Stimulated activated naive B cell treated with anti-CD40 and anti-IgM and Interleukin-4, amounts not matched to agents 10 μg/mL and 1 μg/mL and 100 μg/mL, for 72 hours (primary cell): Measurements from ENCODE around the gene ZBTB25.

ENCODE experiments used
- ATAC-seq, 2 donors: fragments of 150-1000 bp; cut with Tn5 transposase; replicated peaks; 2 replicates each; pipeline ENCODE4 v1.10.0; 2021; ENCODE audit warnings: moderate library complexity in 1 of 2
- DNase-seq: peaks from one replicate; pipeline ENCODE4 v3.0.0; 2021
- H3K27ac Mint-ChIP-seq: one replicate; pipeline ENCODE4 v1.8.0; 2022; ENCODE audit warnings: mild to moderate bottlenecking, mixed read lengths
- H3K27me3 Mint-ChIP-seq, 2 donors: one replicate each; pipeline ENCODE4 v1.8.0; 2022; ENCODE audit warnings: mixed read lengths in 2 of 2
- H3K36me3 Mint-ChIP-seq, 2 donors: one replicate each; pipeline ENCODE4 v1.8.0; 2022; ENCODE audit warnings: mixed read lengths in 2 of 2, mild to moderate bottlenecking in 1 of 2
- H3K4me1 Mint-ChIP-seq, 2 donors: one replicate each; pipeline ENCODE4 v1.8.0; 2022; ENCODE audit warnings: mixed read lengths in 2 of 2, mild to moderate bottlenecking in 1 of 2
- H3K4me3 Mint-ChIP-seq, 2 donors: one replicate each; pipeline ENCODE4 v1.8.0; 2022; ENCODE audit warnings: mild to moderate bottlenecking in 2 of 2, mixed read lengths in 2 of 2, moderate library complexity in 1 of 2
- H3K9me3 Mint-ChIP-seq, 2 donors: one replicate each; pipeline ENCODE4 v1.8.0; 2022; ENCODE audit warnings: mixed read lengths in 2 of 2, mild to moderate bottlenecking in 1 of 2

Gene ZBTB25

GRCh38 chr14:64503434-64504309 lies at the start of gene ZBTB25:
Gene ZBTB25, minus strand, starts transcription at chr14:64503838. Its CDS starts 13,305 bp downstream, at chr14:64490533.
- Mint-ChIP-seq H3K27ac (peak within 1 kb of the TSS; percentile 100), H3K36me3 (peaks cover 13 to 21% of the 10 kb centered on the region in 2 donors), H3K27me3 (no peaks in the 10 kb centered on the region), H3K9me3 (no peaks in the 10 kb centered on the region), H3K4me3 (peak within 1 kb of the TSS; percentile 85 to 100), H3K4me1 (peaks cover 39 to 69% of the 10 kb centered on the region in 2 donors)
- ATAC-seq (peak; percentile 66 to 72), DNase-seq (peak; percentile 93)

- no peak for DNase-seq
- peak overlapping the region; percentile 43 to 55 for H3K4me3 Mint-ChIP-seq
- H3K27ac Mint-ChIP-seq: peak overlapping the region; percentile 68
- H3K4me1 Mint-ChIP-seq: peaks cover 5 to 15% of the 10 kb centered on the region in 2 donors
- H3K27me3 Mint-ChIP-seq: peaks cover 19 to 45% of the 10 kb centered on the region in 2 donors
- ATAC-seq: no peak
- no peaks in the 10 kb centered on the region for H3K36me3 Mint-ChIP-seq
- no peaks in the 10 kb centered on the region for H3K9me3 Mint-ChIP-seq
Measured at GRCh38 chr14:64550621-64551333, 47.1 kb upstream of the ZBTB25 start.

GRCh38 chr14:64549791-64550620 lies 46.4 kb upstream of the ZBTB25 start, which contains the start of gene PPP1R36:
Gene PPP1R36, plus strand, starts transcription at chr14:64549961. Its CDS starts 37 bp downstream, at chr14:64549998.
- H3K27ac Mint-ChIP-seq: peak within 1 kb of the TSS; percentile 68
- no peak for DNase-seq
- peaks cover 19 to 45% of the 10 kb centered on the region in 2 donors for H3K27me3 Mint-ChIP-seq

GRCh38 chr14:64549016-64549415 lies 45.4 kb upstream of the ZBTB25 start:
- no peaks in the 10 kb centered on the region for H3K9me3 Mint-ChIP-seq
- no peak for ATAC-seq
- peaks cover 5 to 15% of the 10 kb centered on the region in 2 donors for H3K4me1 Mint-ChIP-seq
- no peak overlapping the region for H3K27ac Mint-ChIP-seq
- peak overlapping the region in 1 of 2 donors; percentile 21 for H3K4me3 Mint-ChIP-seq
- no peaks in the 10 kb centered on the region for H3K36me3 Mint-ChIP-seq
- peaks cover 19 to 38% of the 10 kb centered on the region in 2 donors for H3K27me3 Mint-ChIP-seq
- no peak for DNase-seq

More at GRCh38 chr14:64549791-64550620, 46.4 kb upstream of the ZBTB25 start, which contains the start of gene PPP1R36:
- Mint-ChIP-seq H3K9me3 (no peaks in the 10 kb centered on the region), H3K36me3 (no peaks in the 10 kb centered on the region), H3K4me3 (peak within 1 kb of the TSS; percentile 43 to 55), H3K4me1 (peaks cover 5 to 15% of the 10 kb centered on the region in 2 donors)
- ATAC-seq: peak; percentile 93

GRCh38 chr14:64544607-64545312 lies 41.1 kb upstream of the ZBTB25 start:
- Mint-ChIP-seq H3K27me3 (peaks cover 26 to 42% of the 10 kb centered on the region in 2 donors), H3K36me3 (peaks cover 5 to 19% of the 10 kb centered on the region in 2 donors), H3K4me3 (no peak overlapping the region), H3K9me3 (peaks cover 0 to 9% of the 10 kb centered on the region in 2 donors), H3K4me1 (peaks cover 20 to 30% of the 10 kb centered on the region in 2 donors), H3K27ac (no peak overlapping the region)
- ATAC-seq (no peak), DNase-seq (no peak)

- Mint-ChIP-seq H3K4me3 (peak overlapping the region in 1 of 2 donors; percentile 84), H3K36me3 (peaks cover 6 to 19% of the 10 kb centered on the region in 2 donors), H3K4me1 (peaks cover 22 to 31% of the 10 kb centered on the region in 2 donors), H3K9me3 (peaks cover 0 to 9% of the 10 kb centered on the region in 2 donors), H3K27me3 (peaks cover 22 to 35% of the 10 kb centered on the region in 2 donors), H3K27ac (no peak overlapping the region)
- no peak for DNase-seq
- no peak for ATAC-seq
Measured at GRCh38 chr14:64542836-64543201, 39.2 kb upstream of the ZBTB25 start.

GRCh38 chr14:64541972-64542835 lies 38.6 kb upstream of the ZBTB25 start:
- no peak for ATAC-seq
- Mint-ChIP-seq H3K27me3 (peaks cover 22 to 33% of the 10 kb centered on the region in 2 donors), H3K4me3 (peak overlapping the region; percentile 73 to 84), H3K9me3 (peaks cover 0 to 9% of the 10 kb centered on the region in 2 donors), H3K36me3 (peaks cover 6 to 19% of the 10 kb centered on the region in 2 donors), H3K4me1 (peaks cover 22 to 31% of the 10 kb centered on the region in 2 donors), H3K27ac (peak overlapping the region; percentile 82)
- no peak for DNase-seq

GRCh38 chr14:64541261-64541971 lies 37.8 kb upstream of the ZBTB25 start:
- peaks cover 22 to 27% of the 10 kb centered on the region in 2 donors for H3K27me3 Mint-ChIP-seq
- peaks cover 22 to 31% of the 10 kb centered on the region in 2 donors for H3K4me1 Mint-ChIP-seq
- H3K4me3 Mint-ChIP-seq: peak overlapping the region; percentile 84 to 92
- peaks cover 6 to 19% of the 10 kb centered on the region in 2 donors for H3K36me3 Mint-ChIP-seq
- H3K9me3 Mint-ChIP-seq: peaks cover 0 to 9% of the 10 kb centered on the region in 2 donors
- H3K27ac Mint-ChIP-seq: peak overlapping the region; percentile 95
- ATAC-seq: no peak
- no peak for DNase-seq

GRCh38 chr14:64540208-64541202 lies 36.9 kb upstream of the ZBTB25 start, which contains the start of gene HSPA2:
Gene HSPA2, plus strand, starts transcription at chr14:64540741. Its CDS starts 109 bp downstream, at chr14:64540850.
- Mint-ChIP-seq H3K9me3 (peaks cover 0 to 11% of the 10 kb centered on the region in 2 donors), H3K4me3 (peak within 1 kb of the TSS; percentile 84 to 92), H3K27ac (peak within 1 kb of the TSS; percentile 95), H3K27me3 (peaks cover 22 to 27% of the 10 kb centered on the region in 2 donors), H3K36me3 (peaks cover 6 to 19% of the 10 kb centered on the region in 2 donors), H3K4me1 (peaks cover 22 to 31% of the 10 kb centered on the region in 2 donors)
- peak; percentile 95 to 97 for ATAC-seq
- peak; percentile 98 for DNase-seq

- H3K4me1 Mint-ChIP-seq: peaks cover 18 to 20% of the 10 kb centered on the region in 2 donors
- H3K4me3 Mint-ChIP-seq: no peak overlapping the region
- peaks cover 15 to 20% of the 10 kb centered on the region in 2 donors for H3K27me3 Mint-ChIP-seq
- no peak for DNase-seq
- H3K36me3 Mint-ChIP-seq: peaks cover 6 to 17% of the 10 kb centered on the region in 2 donors
- no peak for ATAC-seq
- H3K27ac Mint-ChIP-seq: peak overlapping the region; percentile 31
- H3K9me3 Mint-ChIP-seq: peaks cover 0 to 9% of the 10 kb centered on the region in 2 donors
Measured at GRCh38 chr14:64536488-64537245, 33.0 kb upstream of the ZBTB25 start.
